ENCODE results near the gene SNAPIN.
"Not testable (repeated sequence)": the region's sequence is repeated elsewhere in the genome, so short reads cannot be mapped to it uniquely, and the experiment has no call there.

The SNAPIN gene

GRCh38 chr1:153667439-153667838 lies 8.9 kb downstream of the SNAPIN start:
- Mint-ChIP-seq H3K4me1 (ENCODE audit: low read depth in 2 of 2) (peaks cover 5 to 18% of the 10 kb centered on the region in 2 donors), H3K27me3 (no peaks in the 10 kb centered on the region), H3K9me3 (no peaks in the 10 kb centered on the region), H3K4me3 (no peak overlapping the region), H3K36me3 (ENCODE audit: insufficient read depth) (peaks cover 71% of the 10 kb centered on the region), H3K27ac (peak overlapping the region in 1 of 2 donors; percentile 22)
- DNase-seq, result no peak
- no peak for ATAC-seq (replicated peaks)

DNA sequence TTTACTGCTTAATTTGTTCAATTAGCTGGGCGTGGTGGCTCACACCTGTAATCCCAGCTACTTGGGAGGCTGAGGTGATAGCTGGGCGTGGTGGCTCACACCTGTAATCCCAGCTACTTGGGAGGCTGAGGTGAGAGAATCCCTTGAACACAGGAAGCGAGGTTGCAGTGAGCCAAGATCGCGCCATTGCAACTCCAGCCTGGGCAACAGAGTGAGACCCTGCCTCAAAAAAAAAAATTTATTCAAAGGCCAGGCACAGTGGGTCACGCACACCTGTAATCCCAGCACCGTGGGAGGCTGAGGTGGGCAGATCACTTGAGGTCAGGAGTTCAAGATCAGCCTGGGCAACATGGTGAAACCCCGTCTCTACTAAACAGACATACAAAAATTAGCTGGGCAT lies 10.2 kb downstream of the SNAPIN start:
- Mint-ChIP-seq H3K36me3 (ENCODE audit: insufficient read depth) (peaks cover 63% of the 10 kb centered on the region), H3K27ac (peak overlapping the region in 1 of 2 donors; percentile 71), H3K4me3 (peak overlapping the region; percentile 8 to 28), H3K4me1 (ENCODE audit: low read depth in 2 of 2) (peaks cover 5 to 18% of the 10 kb centered on the region in 2 donors)
- H3K9me3 Mint-ChIP-seq; ATAC-seq (replicated peaks); H3K27me3 Mint-ChIP-seq; DNase-seq: not testable (repeated sequence)

- ATAC-seq (replicated peaks) (no peak), DNase-seq (no peak)
- Mint-ChIP-seq H3K36me3 (ENCODE audit: insufficient read depth) (peaks cover 54% of the 10 kb centered on the region), H3K27ac (peak overlapping the region in 1 of 2 donors; percentile 71), H3K4me1 (ENCODE audit: low read depth in 2 of 2) (peaks cover 5 to 18% of the 10 kb centered on the region in 2 donors), H3K27me3 (no peaks in the 10 kb centered on the region), H3K4me3 (no peak overlapping the region), H3K9me3 (no peaks in the 10 kb centered on the region)
Measured at GRCh38 chr1:153669606-153670005, 11.1 kb downstream of the SNAPIN start.

- peaks cover 5 to 18% of the 10 kb centered on the region in 2 donors for H3K4me1 Mint-ChIP-seq (ENCODE audit: low read depth in 2 of 2)
- H3K36me3 Mint-ChIP-seq (ENCODE audit: insufficient read depth), result peaks cover 46% of the 10 kb centered on the region
- peak in 1 of 3 experiments; percentile 12 for DNase-seq
- H3K27ac Mint-ChIP-seq, result no peak overlapping the region
- ATAC-seq (replicated peaks), result no peak
- no peak overlapping the region for H3K4me3 Mint-ChIP-seq
- H3K27me3 Mint-ChIP-seq, result no peaks in the 10 kb centered on the region
- no peaks in the 10 kb centered on the region for H3K9me3 Mint-ChIP-seq
Measured at GRCh38 chr1:153670257-153670858, 11.9 kb downstream of the SNAPIN start.

- H3K4me1 Mint-ChIP-seq (ENCODE audit: low read depth in 2 of 2), result peaks cover 5 to 18% of the 10 kb centered on the region in 2 donors
- no peaks in the 10 kb centered on the region for H3K9me3 Mint-ChIP-seq
- H3K27ac Mint-ChIP-seq, result no peak within 1 kb of the TSS
- H3K4me3 Mint-ChIP-seq, result no peak within 1 kb of the TSS
- DNase-seq (peak; percentile 95 to 96 (median 96)), ATAC-seq (replicated peaks) (peak; percentile 89)
- peaks cover 0 to 1% of the 10 kb centered on the region in 2 donors for H3K27me3 Mint-ChIP-seq
- peaks cover 39% of the 10 kb centered on the region for H3K36me3 Mint-ChIP-seq (ENCODE audit: insufficient read depth)
Measured at GRCh38 chr1:153670859-153671627, 12.5 kb downstream of the SNAPIN start, which contains the start of gene ILF2. Gene ILF2, minus strand, starts transcription at chr1:153670993. Its CDS starts 71 bp downstream, at chr1:153670922.

DNA sequence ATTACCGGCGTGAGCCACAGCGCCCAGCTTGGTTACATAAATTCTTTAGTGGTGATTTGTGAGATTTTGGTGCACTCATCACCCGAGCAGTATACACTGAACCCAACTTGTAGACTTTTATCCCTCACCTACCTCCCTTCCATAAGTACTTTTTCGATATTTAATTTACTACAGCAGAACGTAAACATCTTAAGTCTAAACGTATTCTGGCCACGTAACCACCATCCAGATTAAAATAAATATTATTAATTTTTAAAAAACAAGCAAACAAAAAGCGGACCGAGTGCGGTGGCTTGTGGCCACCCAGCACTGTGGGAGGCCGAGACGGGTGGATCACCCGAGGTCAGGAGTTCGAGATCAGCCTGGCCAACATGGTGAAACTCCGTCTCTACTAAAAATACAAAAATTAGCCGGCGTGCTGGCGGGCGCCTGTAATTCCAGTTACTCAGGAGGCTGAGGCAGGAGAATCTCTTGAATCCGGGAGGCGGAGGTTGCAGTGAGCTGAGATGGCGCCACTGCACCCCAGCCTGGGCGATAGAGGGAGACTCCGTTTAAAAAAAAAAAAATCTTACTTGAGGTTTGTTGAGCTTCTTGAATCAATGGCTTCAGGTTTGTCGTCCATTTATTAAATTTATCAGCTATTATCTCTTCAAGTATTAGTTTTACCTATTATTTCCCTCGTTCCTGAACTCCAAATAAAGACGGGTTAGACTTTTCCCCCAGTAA lies 13.3 kb downstream of the SNAPIN start:
- not testable (repeated sequence) for H3K4me3 Mint-ChIP-seq, H3K9me3 Mint-ChIP-seq, H3K27ac Mint-ChIP-seq, H3K27me3 Mint-ChIP-seq
- Mint-ChIP-seq H3K4me1 (ENCODE audit: low read depth in 2 of 2) (peaks cover 5 to 18% of the 10 kb centered on the region in 2 donors), H3K36me3 (ENCODE audit: insufficient read depth) (peaks cover 32% of the 10 kb centered on the region)
- peak; percentile 42 for ATAC-seq (replicated peaks)
- peak; percentile 30 to 52 (median 48) for DNase-seq

GRCh38 chr1:153673511-153673910 lies 15.0 kb downstream of the SNAPIN start:
- no peak for ATAC-seq (replicated peaks)
- H3K4me3 Mint-ChIP-seq, result peak overlapping the region; percentile 7 to 39

GRCh38 chr1:153677718-153678518 lies 19.4 kb downstream of the SNAPIN start:
- H3K27me3 Mint-ChIP-seq, result peaks cover 60 to 68% of the 10 kb centered on the region in 2 donors
- H3K4me3 Mint-ChIP-seq, result peak overlapping the region; percentile 73 to 80
- H3K27ac Mint-ChIP-seq, result no peak overlapping the region
- DNase-seq, result peak; percentile 21 to 38 (median 27)
- ATAC-seq (replicated peaks), result peak; percentile 49
- no peaks in the 10 kb centered on the region for H3K9me3 Mint-ChIP-seq
- H3K4me1 Mint-ChIP-seq (ENCODE audit: low read depth in 2 of 2), result peaks cover 22% of the 10 kb centered on the region in 2 donors
- H3K36me3 Mint-ChIP-seq (ENCODE audit: insufficient read depth), result no peaks in the 10 kb centered on the region

More at GRCh38 chr1:153673511-153673910, 15.0 kb downstream of the SNAPIN start:
- DNase-seq, result no peak
- Mint-ChIP-seq H3K27me3 (peaks cover 21 to 25% of the 10 kb centered on the region in 2 donors), H3K36me3 (ENCODE audit: insufficient read depth) (peaks cover 15% of the 10 kb centered on the region), H3K4me1 (ENCODE audit: low read depth in 2 of 2) (peaks cover 12 to 26% of the 10 kb centered on the region in 2 donors), H3K27ac (peak overlapping the region in 1 of 2 donors; percentile 3), H3K9me3 (no peaks in the 10 kb centered on the region)

DNA sequence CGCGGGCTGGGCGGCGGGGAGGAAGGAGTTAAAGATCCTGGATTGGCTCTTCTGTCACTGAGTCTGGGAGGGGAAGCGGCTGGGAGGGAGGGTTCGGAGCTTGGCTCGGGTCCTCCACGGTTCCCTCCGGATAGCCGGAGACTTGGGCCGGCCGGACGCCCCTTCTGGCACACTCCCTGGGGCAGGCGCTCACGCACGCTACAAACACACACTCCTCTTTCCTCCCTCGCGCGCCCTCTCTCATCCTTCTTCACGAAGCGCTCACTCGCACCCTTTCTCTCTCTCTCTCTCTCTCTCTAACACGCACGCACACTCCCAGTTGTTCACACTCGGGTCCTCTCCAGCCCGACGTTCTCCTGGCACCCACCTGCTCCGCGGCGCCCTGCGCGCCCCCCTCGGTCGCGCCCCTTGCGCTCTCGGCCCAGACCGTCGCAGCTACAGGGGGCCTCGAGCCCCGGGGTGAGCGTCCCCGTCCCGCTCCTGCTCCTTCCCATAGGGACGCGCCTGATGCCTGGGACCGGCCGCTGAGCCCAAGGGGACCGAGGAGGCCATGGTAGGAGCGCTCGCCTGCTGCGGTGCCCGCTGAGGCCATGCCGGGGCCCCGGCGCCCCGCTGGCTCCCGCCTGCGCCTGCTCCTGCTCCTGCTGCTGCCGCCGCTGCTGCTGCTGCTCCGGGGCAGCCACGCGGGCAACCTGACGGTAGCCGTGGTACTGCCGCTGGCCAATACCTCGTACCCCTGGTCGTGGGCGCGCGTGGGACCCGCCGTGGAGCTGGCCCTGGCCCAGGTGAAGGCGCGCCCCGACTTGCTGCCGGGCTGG lies 20.2 kb downstream of the SNAPIN start, which contains the start of gene NPR1:
NPR1 (plus strand) TSS at position 170 of the 818 bp plus-strand sequence; CDS start at position 591, 421 bp downstream.
- DNase-seq (peak in 2 of 3 experiments; percentile 8 to 17), ATAC-seq (replicated peaks) (peak; percentile 51)
- H3K36me3 Mint-ChIP-seq (ENCODE audit: insufficient read depth), result no peaks in the 10 kb centered on the region
- H3K9me3 Mint-ChIP-seq, result no peaks in the 10 kb centered on the region
- peak within 1 kb of the TSS in 1 of 2 donors; percentile 79 for H3K27ac Mint-ChIP-seq
- H3K27me3 Mint-ChIP-seq, result peaks cover 65 to 76% of the 10 kb centered on the region in 2 donors
- H3K4me1 Mint-ChIP-seq (ENCODE audit: low read depth in 2 of 2), result peaks cover 22% of the 10 kb centered on the region in 2 donors
- H3K4me3 Mint-ChIP-seq, result peak within 1 kb of the TSS; percentile 73 to 80

GRCh38 chr1:153679337-153680119 lies 21.0 kb downstream of the SNAPIN start:
- no peaks in the 10 kb centered on the region for H3K9me3 Mint-ChIP-seq
- peak overlapping the region; percentile 73 to 80 for H3K4me3 Mint-ChIP-seq
- no peaks in the 10 kb centered on the region for H3K36me3 Mint-ChIP-seq (ENCODE audit: insufficient read depth)
- peak overlapping the region in 1 of 2 donors; percentile 79 for H3K27ac Mint-ChIP-seq
- H3K27me3 Mint-ChIP-seq, result peaks cover 71 to 84% of the 10 kb centered on the region in 2 donors
- peak; percentile 9 to 16 (median 12) for DNase-seq
- peaks cover 22% of the 10 kb centered on the region in 2 donors for H3K4me1 Mint-ChIP-seq (ENCODE audit: low read depth in 2 of 2)
- peak; percentile 70 for ATAC-seq (replicated peaks)

- H3K27me3 Mint-ChIP-seq, result peaks cover 75 to 89% of the 10 kb centered on the region in 2 donors
- peak overlapping the region; percentile 73 to 80 for H3K4me3 Mint-ChIP-seq
- H3K27ac Mint-ChIP-seq, result peak overlapping the region; percentile 33 to 79
- H3K9me3 Mint-ChIP-seq, result no peaks in the 10 kb centered on the region
- peaks cover 1% of the 10 kb centered on the region for H3K36me3 Mint-ChIP-seq (ENCODE audit: insufficient read depth)
- DNase-seq, result no peak
- ATAC-seq (replicated peaks), result no peak
- H3K4me1 Mint-ChIP-seq (ENCODE audit: low read depth in 2 of 2), result peaks cover 22% of the 10 kb centered on the region in 2 donors
Measured at GRCh38 chr1:153680120-153680403, 21.6 kb downstream of the SNAPIN start.

All from effector memory CD8-positive, alpha-beta T cell (primary cell).